DND-41 (cell line): ENCODE data around the gene SLC10A1.

Experiments
- EZH2 ChIP-seq: IDR thresholded peaks from 3 replicates; pipeline ENCODE4 v1.6.1; 2012; ENCODE audit warnings: borderline replicate concordance, low read depth, mild to moderate bottlenecking, moderate library complexity, low read length, inconsistent platforms; ENCODE audit not compliant: severe bottlenecking
- TF ChIP-seq, protein P1 (sequence below): IDR thresholded peaks from 2 replicates; pipeline ENCODE4 v1.5.1; 2012; ENCODE audit warnings: borderline replicate concordance, low read length, moderate library complexity, mild to moderate bottlenecking; ENCODE audit not compliant: poor library complexity, severe bottlenecking; ENCODE audit errors: extremely low read depth

DNA sequence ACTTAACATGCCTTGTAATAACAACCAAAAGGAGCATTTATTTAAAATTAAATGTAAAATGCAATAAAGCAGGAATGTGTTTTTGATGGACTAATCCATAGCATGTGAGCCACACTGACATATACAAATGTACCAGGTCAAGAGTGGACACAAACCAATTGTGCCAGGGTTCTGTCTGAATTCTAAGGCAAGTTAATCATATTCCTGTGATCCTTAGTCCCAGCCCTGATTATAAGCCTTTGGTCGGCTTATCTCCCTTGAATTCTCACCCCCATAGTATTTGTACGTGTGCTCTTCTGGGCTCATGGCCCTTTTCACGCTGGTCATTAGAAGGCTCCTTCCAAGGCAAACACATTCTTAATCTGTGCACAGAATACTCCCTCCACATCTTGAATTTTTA lies 40.7 kb downstream of the SLC10A1 start:
- TF ChIP-seq, protein P1, sequence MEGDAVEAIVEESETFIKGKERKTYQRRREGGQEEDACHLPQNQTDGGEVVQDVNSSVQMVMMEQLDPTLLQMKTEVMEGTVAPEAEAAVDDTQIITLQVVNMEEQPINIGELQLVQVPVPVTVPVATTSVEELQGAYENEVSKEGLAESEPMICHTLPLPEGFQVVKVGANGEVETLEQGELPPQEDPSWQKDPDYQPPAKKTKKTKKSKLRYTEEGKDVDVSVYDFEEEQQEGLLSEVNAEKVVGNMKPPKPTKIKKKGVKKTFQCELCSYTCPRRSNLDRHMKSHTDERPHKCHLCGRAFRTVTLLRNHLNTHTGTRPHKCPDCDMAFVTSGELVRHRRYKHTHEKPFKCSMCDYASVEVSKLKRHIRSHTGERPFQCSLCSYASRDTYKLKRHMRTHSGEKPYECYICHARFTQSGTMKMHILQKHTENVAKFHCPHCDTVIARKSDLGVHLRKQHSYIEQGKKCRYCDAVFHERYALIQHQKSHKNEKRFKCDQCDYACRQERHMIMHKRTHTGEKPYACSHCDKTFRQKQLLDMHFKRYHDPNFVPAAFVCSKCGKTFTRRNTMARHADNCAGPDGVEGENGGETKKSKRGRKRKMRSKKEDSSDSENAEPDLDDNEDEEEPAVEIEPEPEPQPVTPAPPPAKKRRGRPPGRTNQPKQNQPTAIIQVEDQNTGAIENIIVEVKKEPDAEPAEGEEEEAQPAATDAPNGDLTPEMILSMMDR, result no peak
- no peak for TF ChIP-seq EZH2
